H1 (cell line): ENCODE results near the gene YPEL4. TPM values are rescaled to one million over a fixed set of nuclear protein-coding genes. Genes with fewer than 3 reads are reported as not detected.

Experiments
- CTCF ChIA-PET: fragments of 300-600 bp; sonication (Branson Sonifier 250); formaldehyde crosslinking; loops from one replicate; lab custom pipeline; 2021; ENCODE audit not compliant: partially characterized antibody; lab: Charles Lee
- POLR2A ChIA-PET: fragments of 300-600 bp; sonication (Branson Sonifier 250); formaldehyde crosslinking; loops from one replicate; lab custom pipeline; 2021; ENCODE audit warnings: inconsistent platforms; ENCODE audit not compliant: partially characterized antibody; lab: Charles Lee
- DNase-seq, 2 experiments: peaks; one replicate each; pipeline versions ENCODE4 v3.0.0 to v3.0.0-alpha.2; 2010 to 2022; ENCODE audit warnings: low spot score in 2 of 2, low read depth in 1 of 2, mixed read lengths in 1 of 2
- FAIRE-seq: peaks from 2 replicates; lab custom pipeline; 2011; peaks lifted over from hg19 to GRCh38; lab: Jason Lieb, UNC
- H2AFZ ChIP-seq: 2 replicates; pipeline ENCODE4 v1.8.1; 2012; ENCODE audit warnings: low read length, inconsistent platforms
- H2AK5ac ChIP-seq: 2 replicates; pipeline ENCODE4 v1.6.1; 2013; ENCODE audit warnings: low read depth, low read length
- H2BK120ac ChIP-seq: replicated peaks from 2 replicates; pipeline ENCODE3; 2013; ENCODE audit warnings: low read depth, low read length, inconsistent platforms
- H2BK12ac ChIP-seq: 2 replicates; pipeline ENCODE4 v1.6.1; 2013; ENCODE audit warnings: low read depth, low read length
- H2BK15ac ChIP-seq: 2 replicates; pipeline ENCODE4 v1.6.1; 2013; ENCODE audit warnings: low read length
- H2BK20ac ChIP-seq: 2 replicates; pipeline ENCODE4 v1.6.1; 2013; ENCODE audit warnings: low read length
- H2BK5ac ChIP-seq: 2 replicates; pipeline ENCODE4 v1.6.1; 2013; ENCODE audit warnings: low read depth, low read length
- H3K14ac ChIP-seq: 2 replicates; pipeline ENCODE4 v1.6.1; 2013; ENCODE audit warnings: inconsistent platforms; ENCODE audit not compliant: insufficient read length
- H3K18ac ChIP-seq: 2 replicates; pipeline ENCODE4 v1.6.1; 2013; ENCODE audit warnings: low read length; ENCODE audit errors: extremely low read depth
- H3K23ac ChIP-seq: 2 replicates; pipeline ENCODE4 v1.6.1; 2013; ENCODE audit warnings: inconsistent platforms; ENCODE audit not compliant: insufficient read length
- H3K23me2 ChIP-seq: 2 replicates; pipeline ENCODE4 v1.6.1; 2013; ENCODE audit warnings: low read depth, low read length
- H3K27ac ChIP-seq: 2 replicates; pipeline ENCODE4 v1.6.1; 2011; ENCODE audit warnings: low read depth, low read length, inconsistent platforms
- H3K27me3 ChIP-seq, 4 experiments: replicated peaks in 1 of 4; 1 replicate in 1 of 4; 2 replicates in 3 of 4; pipeline versions ENCODE4 v1.6.1 to v1.8.1; 2011 to 2013; ENCODE audit warnings: low read length in 3 of 4, mild to moderate bottlenecking in 3 of 4, inconsistent platforms in 2 of 4, mixed read lengths in 2 of 4, moderate library complexity in 1 of 4; ENCODE audit not compliant: control insufficient read depth in 3 of 4, insufficient read depth in 3 of 4; ENCODE audit errors: extremely low read depth in 1 of 4
- H3K36me3 ChIP-seq, 4 experiments: 2 replicates each; pipeline versions ENCODE4 v1.6.1 to v1.8.1; 2011 to 2013; ENCODE audit warnings: mild to moderate bottlenecking in 4 of 4, low read length in 3 of 4, moderate library complexity in 2 of 4, control low read depth in 1 of 4, inconsistent platforms in 1 of 4; ENCODE audit not compliant: insufficient read depth in 4 of 4, control insufficient read depth in 2 of 4
- H3K4ac ChIP-seq: replicated peaks from 2 replicates; pipeline ENCODE3; 2013; ENCODE audit warnings: low read length, low read depth, mixed read lengths, inconsistent platforms; ENCODE audit not compliant: insufficient read length
- H3K4me1 ChIP-seq, 4 experiments: replicated peaks in 1 of 4; 1 replicate in 1 of 4; 2 replicates in 3 of 4; pipeline versions ENCODE4 v1.6.1 to v1.8.1; 2011 to 2013; ENCODE audit warnings: low read length in 3 of 4, inconsistent platforms in 2 of 4, mixed read lengths in 1 of 4; ENCODE audit not compliant: insufficient read depth in 4 of 4, control insufficient read depth in 3 of 4
- H3K4me2 ChIP-seq, 2 experiments: 2 replicates each; pipeline versions ENCODE4 v1.6.1 to v1.8.1; 2011 to 2013; ENCODE audit warnings: low read depth in 2 of 2, low read length in 2 of 2, control low read depth in 1 of 2, inconsistent platforms in 1 of 2, mild to moderate bottlenecking in 1 of 2; ENCODE audit not compliant: insufficient read depth in 1 of 2
- H3K4me3 ChIP-seq, 4 experiments: fragments of 200-600, 300-600 bp in 1 of 4; sonication (generic), shearing (Covaris generic), sonication (Bioruptor Twin) in 1 of 4; 2 replicates each; pipeline versions ENCODE4 v1.5.1 to v1.8.1; 2011 to 2016; ENCODE audit warnings: low read length in 4 of 4, low read depth in 3 of 4, control low read depth in 2 of 4, inconsistent platforms in 2 of 4, mild to moderate bottlenecking in 2 of 4, mixed read lengths in 1 of 4, moderate library complexity in 1 of 4; ENCODE audit not compliant: insufficient read depth in 2 of 4; ENCODE audit errors: extremely low read depth in 1 of 4
- H3K56ac ChIP-seq: replicated peaks from 2 replicates; pipeline ENCODE3; 2013; ENCODE audit warnings: low read depth, mild to moderate bottlenecking, mixed read lengths, low read length, inconsistent platforms; ENCODE audit not compliant: insufficient read length
- H3K79me1 ChIP-seq: 2 replicates; pipeline ENCODE4 v1.6.1; 2013; ENCODE audit warnings: low read depth, low read length, control low read depth
- H3K79me2 ChIP-seq, 2 experiments: 2 replicates each; pipeline versions ENCODE4 v1.6.1 to v1.8.1; 2012 to 2013; ENCODE audit warnings: low read length in 2 of 2, mild to moderate bottlenecking in 2 of 2, inconsistent platforms in 1 of 2; ENCODE audit not compliant: insufficient read depth in 2 of 2, control insufficient read depth in 1 of 2
- H3K9ac ChIP-seq, 4 experiments: replicated peaks in 1 of 4; 1 replicate in 1 of 4; 2 replicates in 3 of 4; pipeline versions ENCODE4 v1.6.1 to v1.8.1; 2011 to 2013; ENCODE audit warnings: low read depth in 3 of 4, low read length in 3 of 4, control low read depth in 2 of 4, mild to moderate bottlenecking in 2 of 4, moderate library complexity in 2 of 4, inconsistent platforms in 1 of 4; ENCODE audit errors: extremely low read depth in 1 of 4
- H3K9me3 ChIP-seq, 2 experiments: 2 replicates each; pipeline versions ENCODE4 v1.6.1 to v1.8.1; 2012 to 2013; ENCODE audit warnings: mild to moderate bottlenecking in 2 of 2, moderate library complexity in 2 of 2, control low read depth in 1 of 2, inconsistent platforms in 1 of 2, low read depth in 1 of 2, low read length in 1 of 2, mixed read lengths in 1 of 2; ENCODE audit not compliant: insufficient read depth in 2 of 2
- H4K20me1 ChIP-seq, 2 experiments: replicated peaks in 1 of 2; 2 replicates each; pipeline versions ENCODE3 to v1.8.1; 2011 to 2013; ENCODE audit warnings: inconsistent platforms in 2 of 2, low read length in 2 of 2, mild to moderate bottlenecking in 1 of 2; ENCODE audit not compliant: insufficient read depth in 2 of 2, control insufficient read depth in 1 of 2
- H4K5ac ChIP-seq: 2 replicates; pipeline ENCODE4 v1.6.1; 2013; ENCODE audit warnings: low read length, low read depth, mixed read lengths, inconsistent platforms; ENCODE audit not compliant: insufficient read length
- H4K8ac ChIP-seq: 2 replicates; pipeline ENCODE4 v1.8.0; 2013; ENCODE audit warnings: mild to moderate bottlenecking, moderate library complexity, low read length, inconsistent platforms; ENCODE audit not compliant: insufficient read depth; ENCODE audit errors: extremely low read depth
- H4K91ac ChIP-seq: replicated peaks from 2 replicates; pipeline ENCODE3; 2013; ENCODE audit warnings: low read length, mixed read lengths, inconsistent platforms; ENCODE audit not compliant: insufficient read length
- CBX5 ChIP-seq: fragments of 300-800, 300-1000 bp; sonication (generic); IDR thresholded peaks from 2 replicates; pipeline ENCODE4 v1.7.1; 2016; ENCODE audit warnings: antibody characterized with exemption, low read length, low read depth
- CTCF ChIP-seq, 3 experiments: IDR thresholded peaks; 1 replicate in 2 of 3; 2 replicates in 1 of 3; pipeline versions ENCODE4 v1.5.1 to v1.6.1; 2011; ENCODE audit warnings: low read length in 3 of 3, mild to moderate bottlenecking in 3 of 3, inconsistent platforms in 2 of 3, low read depth in 1 of 3, moderate library complexity in 1 of 3; ENCODE audit not compliant: insufficient read depth in 1 of 3; ENCODE audit errors: control extremely low read depth in 1 of 3
- GTF2F1 ChIP-seq: IDR thresholded peaks from 2 replicates; pipeline ENCODE4 v1.6.1; 2012; ENCODE audit warnings: low read depth, low read length, improper control_type of control experiment, borderline replicate concordance
- KDM4A ChIP-seq: IDR thresholded peaks from one replicate; pipeline ENCODE4 v1.7.1; 2012; ENCODE audit warnings: low read depth, mild to moderate bottlenecking, moderate library complexity, low read length, inconsistent platforms; ENCODE audit not compliant: severe bottlenecking
- SUZ12 ChIP-seq: fragments of 200-600 bp; sonication (generic); IDR thresholded peaks from 2 replicates; pipeline ENCODE4 v1.6.1; 2012; ENCODE audit warnings: mild to moderate bottlenecking, inconsistent platforms, low read length, moderate library complexity, mixed read lengths
- WGBS, 2 experiments: shearing (Covaris generic) in 1 of 2; methylation state at CpG; one replicate each; pipeline versions ENCODE4 v1.1.6 to v1.1.7; 2013 to 2015; ENCODE audit warnings: low lambda C conversion rate in 2 of 2, mixed read lengths in 2 of 2, inconsistent platforms in 1 of 2, low coverage in 1 of 2, missing lambda C conversion rate in 1 of 2; ENCODE audit not compliant: insufficient replicate concordance in 2 of 2, insufficient coverage in 1 of 2, insufficient read length in 1 of 2; ENCODE audit errors: extremely low coverage in 1 of 2, missing lambda C conversion rate in 1 of 2; 5-methylcytosine and 5-hydroxymethylcytosine counted together
- polyA plus RNA-seq, 7 experiments: library from polyadenylated mRNA; depleted of rRNA in 3 of 7; stranded (reverse) in 5 of 7; unstranded in 2 of 7; fragments of >200 nt in 5 of 7; fragments of 200-250 nt in 2 of 7; gene quantifications; 1 replicate in 5 of 7; 2 replicates in 1 of 7; 4 replicates in 1 of 7; pipeline versions ENCODE4 v1.2.1 to v1.2.3, GENCODE V29; 2011 to 2013; ENCODE audit warnings: missing spikeins in 2 of 7, mixed read lengths in 2 of 7
- total RNA-seq: library from RNA; stranded (reverse); fragmentation: NEBNext Ultra II Directional; extraction: Animal tissue kit (Norgen Biotek cat#: 25700); gene quantifications from 2 replicates; pipeline ENCODE4 v1.2.1, GENCODE V29; 2021

Gene YPEL4
- total and polyA plus RNA-seq, 2 of the 8 experiments (the other 6 are each of a cell fraction or from before 2014, with no cell fraction given), result 0.13 to 0.38 TPM

GRCh38 chr11:57663975-57664374, 14.3 kb upstream of the YPEL4 start:
- Histone ChIP-seq H2BK5ac (no peak overlapping the region), H3K18ac (no peak overlapping the region), H4K91ac (no peak overlapping the region), H3K56ac (no peak overlapping the region), H3K27ac (no peak overlapping the region), H2BK15ac (no peak overlapping the region), H3K9me3 (no peaks in the 10 kb centered on the region), H3K4me2 (no peak overlapping the region), H3K36me3 (peaks cover 3 to 25% (median 19%) of the 10 kb centered on the region in 4 experiments; a peak in 6 of 8 replicates), H3K79me1 (peaks cover 4% of the 10 kb centered on the region; the same call in 1 of the 2 replicates), H3K4me1 (peaks cover 0 to 2% (median 0%) of the 10 kb centered on the region in 4 experiments; a peak in 2 of 7 replicates), H4K5ac (no peak overlapping the region), H2AK5ac (no peak overlapping the region), H2BK120ac (no peak overlapping the region), H3K14ac (no peak overlapping the region), H3K4me3 (no peak overlapping the region), H4K8ac (no peak overlapping the region), H2AFZ (no peak overlapping the region), H3K23ac (no peak overlapping the region), H2BK12ac (no peak overlapping the region), H3K27me3 (no peaks in the 10 kb centered on the region), H4K20me1 (peaks cover 2 to 3% of the 10 kb centered on the region in 2 experiments), H3K9ac (no peak overlapping the region), H3K4ac (no peak overlapping the region), H3K79me2 (peaks cover 0 to 12% of the 10 kb centered on the region in 2 experiments), H3K23me2 (peaks cover 4% of the 10 kb centered on the region), H2BK20ac (no peak overlapping the region)
- POLR2A ChIA-PET, result interaction anchor here (0.8 to 5.4 kb wide), 5 partner anchors 11 to 31 kb away, joined by 3 to 79 read pairs (median 10); partner anchors contain the start of gene YPEL4
- no peak for FAIRE-seq
- 92% methylated on average over 9 of the region's 9 CpGs; no CpG with 5 or more reads in 1 of the 2 experiments for WGBS, 2 experiments
- no peak for DNase-seq
- CTCF ChIA-PET, result interaction anchor here (0.8 to 3.2 kb wide), 4 partner anchors 19 to 471 kb away, joined by 3 to 8 read pairs (median 4); no protein-coding TSS in a partner anchor
- TF ChIP-seq SUZ12 (no peak), CBX5 (no peak), KDM4A (no peak), CTCF (IDR thresholded peaks at IDR 0.05; ENCODE audit: control extremely low read depth in 1 of 3, insufficient read depth in 1 of 3, low read depth in 1 of 3, low read length in 3 of 3) (no peak), GTF2F1 (no peak)
